Fibroblast of skin of scalp (primary cell): ENCODE results near the gene S100A16.
"Not testable (repeated sequence)": the region's sequence is repeated elsewhere in the genome, so short reads cannot be mapped to it uniquely, and the experiment has no call there.

ENCODE experiments used
- DNase-seq: peaks from one replicate; pipeline ENCODE4 v3.0.0-alpha.2; 2013

Gene S100A16

DNA sequence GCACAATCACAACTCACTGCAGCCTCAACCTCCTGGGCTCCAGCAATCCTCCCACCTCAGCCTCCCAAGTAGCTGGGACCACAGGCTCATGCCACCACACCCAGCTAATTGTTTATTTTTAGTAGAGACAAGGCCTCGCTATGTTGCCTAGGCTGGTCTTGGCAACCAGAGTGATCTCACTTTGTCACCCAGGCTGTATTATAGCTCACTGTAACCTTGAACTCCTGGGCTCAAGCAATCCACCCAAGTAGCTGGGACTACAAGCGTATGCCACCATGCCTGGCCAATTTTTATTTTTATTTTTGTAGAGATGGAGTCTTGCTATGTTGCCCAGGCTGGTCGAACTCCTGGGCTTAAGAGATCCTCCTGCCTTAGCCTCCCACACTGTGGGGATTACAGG, 50.9 kb downstream of the S100A16 start:
- DNase-seq = not testable (repeated sequence)

DNA sequence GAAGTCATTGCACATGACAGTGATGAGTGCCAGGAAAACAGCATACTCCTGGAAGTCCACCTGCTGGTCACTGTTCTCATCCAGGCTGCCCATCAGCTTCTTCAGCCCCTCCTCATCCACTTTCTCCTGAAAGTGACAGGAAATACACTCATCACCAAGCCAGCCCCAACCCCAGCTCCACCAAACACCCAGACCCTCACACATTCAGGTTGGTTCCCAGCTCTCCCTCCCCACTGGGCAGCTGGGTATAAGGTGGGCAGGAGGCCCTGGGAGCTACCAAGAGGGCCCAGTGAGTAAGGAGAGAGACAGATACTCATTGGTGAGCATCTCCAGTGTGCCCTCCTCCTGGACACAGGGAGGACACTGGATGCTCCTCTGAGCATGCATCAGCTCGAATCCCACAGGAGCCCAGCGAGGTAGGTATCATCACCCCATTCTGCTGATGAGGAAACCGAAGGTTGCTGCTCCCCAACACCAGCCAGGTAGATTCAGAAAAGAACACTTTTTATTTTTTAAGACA, 51.4 kb downstream of the S100A16 start:
- no peak for DNase-seq

DNA sequence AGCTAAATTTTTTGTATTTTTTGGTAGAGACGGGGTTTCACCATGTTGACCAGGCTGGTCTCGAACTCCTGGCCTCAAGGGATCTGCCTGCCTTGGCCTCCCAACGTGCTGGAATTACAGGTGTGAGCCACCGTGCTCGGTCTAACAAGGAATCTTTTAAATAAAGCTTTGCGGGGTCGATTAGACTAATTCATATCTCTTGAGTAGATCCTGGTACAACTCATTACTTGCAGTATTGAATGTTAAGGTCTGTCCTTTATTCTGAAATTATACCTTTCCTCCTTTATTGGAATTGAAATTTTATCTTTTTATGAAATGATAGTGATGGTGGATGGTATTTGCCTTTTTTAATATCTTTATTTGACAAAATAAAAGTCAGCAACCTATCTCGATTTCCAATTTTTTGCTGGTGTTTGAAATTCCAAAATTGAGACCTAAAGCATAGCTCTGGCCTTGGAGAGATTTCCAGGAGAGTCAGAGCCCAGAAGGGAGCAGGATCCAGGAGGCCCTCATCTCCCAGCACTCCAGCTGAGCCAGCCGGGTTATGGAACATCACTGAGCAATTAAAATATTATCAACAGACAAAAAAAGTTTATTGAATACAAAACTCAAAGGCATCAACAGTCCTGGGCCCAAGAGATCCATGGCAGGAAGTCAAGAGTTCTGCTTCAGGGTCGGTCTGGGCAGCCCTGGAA, 52.0 kb downstream of the S100A16 start:
- DNase-seq = no peak

DNA sequence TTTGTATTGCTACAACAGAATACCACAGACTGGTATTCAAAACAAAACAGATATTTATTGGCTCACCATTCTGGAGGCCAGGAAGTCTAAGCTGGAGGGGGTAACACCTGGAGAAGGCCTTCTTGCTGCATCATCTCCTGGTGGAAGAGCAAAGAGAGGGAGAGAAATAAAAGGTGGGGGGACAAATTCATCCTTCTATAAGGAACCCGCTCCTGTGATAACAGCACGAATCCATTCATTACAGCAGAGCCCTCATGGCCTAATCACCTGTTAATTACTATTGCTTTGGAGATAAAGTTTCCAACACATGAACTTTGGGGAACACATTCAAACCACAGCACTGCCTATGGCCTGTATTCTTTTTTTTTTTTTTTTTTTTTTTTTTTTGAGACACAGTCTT, 52.7 kb downstream of the S100A16 start:
- DNase-seq = no peak

DNA sequence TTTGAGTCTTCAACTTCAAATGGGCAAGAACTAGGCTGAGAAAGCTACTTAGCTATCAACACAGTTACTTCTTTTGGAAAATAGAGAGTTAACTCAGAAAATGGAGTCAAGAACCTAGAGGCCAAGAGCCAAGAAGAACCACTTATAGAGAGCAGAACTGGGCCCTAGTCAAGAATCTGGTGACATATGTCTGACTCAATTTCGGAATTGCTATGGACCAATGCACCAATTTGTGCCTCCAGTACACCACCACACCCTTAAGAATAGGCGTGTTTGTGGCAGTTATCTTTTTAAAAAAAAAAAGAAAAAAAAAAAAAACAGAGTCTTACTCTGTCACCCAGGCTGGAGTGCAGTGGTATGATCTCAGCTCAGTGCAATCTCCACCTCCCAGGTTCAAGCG, 55.1 kb downstream of the S100A16 start:
- DNase-seq = no peak
